GM21737 (cell line): Measurements from ENCODE around the gene IPMK.
"Not testable (repeated sequence)": the region's sequence is repeated elsewhere in the genome, so short reads cannot be mapped to it uniquely, and the experiment has no call there.

Experiments used
- ATAC-seq: cut with Tn5 transposase; IDR thresholded peaks from one replicate; pipeline ENCODE4 v1.9.1; 2021; ENCODE audit warnings: mild to moderate bottlenecking, moderate library complexity; ENCODE audit not compliant: unreplicated experiment

The IPMK gene

DNA sequence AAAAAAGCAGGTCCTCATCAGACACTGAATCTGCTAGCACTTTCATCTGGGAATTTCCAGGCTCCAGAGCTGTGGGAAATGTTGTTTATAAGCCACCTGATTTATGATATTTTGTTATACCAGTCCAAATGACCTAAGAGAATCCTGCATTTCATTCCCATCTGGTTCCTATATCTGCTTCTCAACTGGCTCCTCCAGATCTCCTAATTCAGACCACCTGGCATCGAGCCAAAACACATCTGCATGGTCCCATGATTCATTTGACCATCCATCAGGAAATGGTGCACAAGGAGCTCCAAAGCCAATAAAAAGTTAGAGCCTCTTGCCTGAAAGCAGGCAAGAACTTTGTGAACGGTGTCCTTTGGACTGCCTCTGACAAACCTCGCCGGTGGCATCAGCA lies 108.9 kb downstream of the IPMK start:
- ATAC-seq = no peak

DNA sequence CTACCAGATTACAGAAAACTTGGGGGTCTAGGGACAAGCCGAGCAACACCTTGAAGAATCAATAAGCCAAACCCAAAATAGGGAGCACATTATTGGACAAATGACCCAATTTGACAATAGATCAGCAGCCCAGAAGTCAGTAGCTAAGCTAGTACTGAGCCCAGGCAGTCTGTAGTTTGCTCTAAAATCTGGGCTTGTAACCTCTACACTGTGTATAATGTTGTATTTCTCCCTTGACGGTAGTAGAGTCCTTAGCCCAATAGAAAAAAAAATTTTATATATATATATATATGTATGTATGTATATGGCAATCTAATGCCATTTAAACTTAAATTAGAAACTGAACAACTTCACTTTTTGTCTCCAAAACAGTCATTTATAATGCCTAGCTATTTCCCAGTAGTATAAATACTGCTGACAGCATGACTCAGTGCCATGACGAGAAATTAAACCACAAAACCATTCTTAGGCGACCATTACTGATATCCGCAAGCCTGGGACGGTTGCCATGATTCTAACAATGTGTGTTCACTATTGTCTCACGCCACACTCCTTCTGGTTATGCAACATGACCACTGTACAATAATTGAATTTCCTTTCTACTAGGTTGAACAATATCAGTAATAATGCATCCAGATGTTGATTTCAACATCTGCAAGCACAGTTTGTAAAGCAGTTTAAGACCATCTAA lies 110.5 kb downstream of the IPMK start:
- ATAC-seq = no peak

DNA sequence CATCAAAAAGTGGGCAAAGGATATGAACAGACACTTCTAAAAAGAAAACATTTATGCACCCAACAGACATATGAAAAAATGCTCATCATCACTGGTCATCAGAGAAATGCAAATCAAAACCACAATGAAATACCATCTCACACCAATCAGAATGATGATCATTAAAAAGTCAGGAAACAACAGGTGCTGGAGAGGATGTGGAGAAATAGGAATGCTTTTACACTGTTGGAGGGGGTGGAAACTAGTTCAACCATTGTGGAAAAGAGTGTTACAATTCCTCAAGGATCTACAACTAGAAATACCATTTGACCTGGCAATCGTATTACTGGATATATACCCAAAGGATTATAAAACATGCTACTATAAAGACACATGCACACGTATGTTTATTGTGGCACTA lies 111.8 kb downstream of the IPMK start:
- ATAC-seq = not testable (repeated sequence)

DNA sequence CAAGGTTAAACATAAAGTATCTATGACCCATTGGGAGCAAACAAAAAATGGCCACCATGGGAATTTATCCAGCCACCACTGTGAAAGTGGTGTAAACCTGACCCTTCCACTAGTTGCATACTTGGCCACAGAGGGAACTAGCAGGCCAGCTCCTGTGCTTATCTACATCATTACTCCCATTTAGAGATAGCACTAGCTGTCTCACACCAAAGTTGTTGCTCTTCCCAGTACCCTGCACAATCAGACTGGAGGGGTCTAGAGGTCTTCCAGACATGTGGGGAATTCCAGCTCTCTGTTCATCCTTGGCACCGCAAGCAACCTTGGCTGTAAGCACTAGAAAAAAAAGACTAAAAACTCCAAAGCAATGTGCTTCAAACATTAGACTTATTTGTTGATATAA lies 113.9 kb downstream of the IPMK start:
- ATAC-seq = no peak

DNA sequence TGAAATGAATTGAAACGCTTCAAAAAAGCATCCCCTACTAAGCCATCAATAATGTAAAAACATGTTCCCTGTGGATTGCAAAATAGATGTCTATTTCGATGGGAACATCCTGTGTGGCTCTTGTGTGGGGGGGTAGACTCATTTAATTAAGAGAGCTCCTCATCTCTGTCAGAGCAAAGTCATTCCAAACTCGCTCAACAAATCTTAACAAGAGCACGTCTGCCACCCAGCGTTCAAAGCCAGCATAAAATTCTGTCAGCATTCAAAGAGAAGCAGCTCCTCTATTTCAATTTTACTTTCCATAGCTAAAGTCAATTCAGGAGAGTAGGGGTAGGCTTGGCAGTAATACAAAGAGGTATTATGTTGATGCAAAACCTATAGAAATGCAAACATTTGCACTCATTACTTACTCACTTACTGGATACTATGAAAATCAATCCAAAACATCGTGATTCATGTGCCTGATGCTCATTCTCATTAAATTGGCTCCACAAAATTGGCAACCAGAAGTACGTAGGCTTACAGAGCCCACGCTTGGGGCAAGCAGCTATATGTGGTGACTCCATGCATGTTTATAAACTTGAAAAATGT lies 114.9 kb downstream of the IPMK start:
- no peak for ATAC-seq

DNA sequence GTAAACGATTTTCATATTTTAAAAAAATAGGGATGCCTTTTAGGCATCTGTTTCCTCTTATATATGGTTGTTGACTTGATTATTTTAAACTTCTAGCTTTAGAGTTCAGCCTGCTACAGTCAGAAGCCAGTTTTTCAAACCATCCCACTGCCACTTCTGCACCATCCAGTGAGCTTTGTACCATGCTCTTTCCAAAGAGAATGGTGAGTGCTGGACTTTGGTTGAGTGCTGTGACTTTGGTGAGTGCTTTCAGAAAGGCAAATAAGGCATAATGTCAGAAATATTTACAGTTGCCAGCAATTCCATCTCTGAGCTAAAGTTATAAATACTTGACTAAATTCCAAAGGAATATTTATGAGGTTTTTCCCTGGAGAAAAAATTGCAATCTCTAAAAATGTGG lies 117.4 kb downstream of the IPMK start:
- ATAC-seq = no peak

DNA sequence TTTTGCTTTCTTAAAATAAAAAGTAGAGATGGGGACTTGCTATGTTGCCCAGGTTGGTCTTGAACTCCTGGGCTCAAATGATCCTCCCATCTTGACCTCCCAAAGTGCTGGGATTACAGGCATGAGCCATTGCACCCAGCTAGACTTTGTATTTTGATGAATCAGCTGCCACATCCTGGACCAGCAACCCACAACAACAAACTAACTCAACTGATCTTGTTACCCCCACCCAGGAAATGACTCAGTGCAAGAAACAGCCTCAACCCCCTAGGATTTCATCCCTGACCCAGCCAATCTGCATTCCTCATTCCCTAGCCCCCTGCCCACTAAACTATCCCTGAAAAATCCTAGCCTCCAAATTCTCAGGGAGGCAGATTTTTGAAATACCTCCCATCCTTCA lies 123.8 kb downstream of the IPMK start:
- no peak for ATAC-seq
